K562 (cell line): ENCODE measurements around the gene PYROXD2. TPM values are rescaled to one million over a fixed set of nuclear protein-coding genes. Genes with fewer than 3 reads are reported as not detected.

Source experiments
- ATAC-seq: fragments of 200-7000 bp; cut with Tn5 transposase; 3 replicates; pipeline ENCODE4 v1.9.1; 2020; ENCODE audit warnings: moderate library complexity
- BruUV-seq: library from RNA; stranded (reverse); fragments of 400-500 nt; replicated peaks from 2 replicates; lab custom pipeline; 2021; lab: Mats Ljungman, UMichigan
- CTCF ChIA-PET: fragments of 300-600 bp; formaldehyde crosslinking; extraction: SDS; loops from one replicate; lab custom pipeline; 2021; ENCODE audit warnings: low intra/inter-chr PET ratio; lab: Yijun Ruan, JAX
- POLR2A ChIA-PET: fragments of 300-600, 350-650 bp; sonication (Branson Sonifier 250); formaldehyde crosslinking; extraction: SDS; loops from one replicate; lab custom pipeline; 2021; ENCODE audit warnings: antibody characterized with exemption, inconsistent platforms; lab: Yijun Ruan, JAX
- DNase-seq, 4 experiments: peaks; one replicate each; pipeline versions ENCODE4 v3.0.0 to v3.0.0-alpha.2; 2011 to 2018; ENCODE audit warnings: low spot score in 3 of 4, mixed read lengths in 3 of 4; ENCODE audit errors: extremely low read depth in 1 of 4
- FAIRE-seq: peaks from 2 replicates; lab custom pipeline; 2011; peaks lifted over from hg19 to GRCh38; lab: Jason Lieb, UNC
- H2AFZ ChIP-seq: 2 replicates; pipeline ENCODE4 v1.6.0; 2011; ENCODE audit warnings: low read depth, low read length, control low read depth, inconsistent platforms
- H3K27ac ChIP-seq: fragments of 200-600 bp; 3 replicates; pipeline ENCODE4 v1.8.0; 2011; ENCODE audit warnings: low read depth, mild to moderate bottlenecking, control low read depth, inconsistent platforms, low read length, moderate library complexity, mixed read lengths; ENCODE audit errors: extremely low read depth
- H3K27me3 ChIP-seq, 2 experiments: fragments of 300-600 bp in 1 of 2; 2 replicates in 1 of 2; 3 replicates in 1 of 2; pipeline versions ENCODE4 v1.6.0 to v1.8.0; 2011; ENCODE audit warnings: inconsistent platforms in 2 of 2, low read length in 2 of 2, mild to moderate bottlenecking in 1 of 2, mixed read lengths in 1 of 2, moderate library complexity in 1 of 2; ENCODE audit not compliant: control insufficient read depth in 2 of 2, insufficient read depth in 2 of 2
- H3K36me3 ChIP-seq: fragments of 300-600 bp; 3 replicates; pipeline ENCODE4 v1.8.0; 2011; ENCODE audit warnings: mild to moderate bottlenecking, low read length, inconsistent platforms; ENCODE audit not compliant: control insufficient read depth, insufficient read depth
- H3K4me1 ChIP-seq, 2 experiments: fragments of 200-600 bp in 1 of 2; replicated peaks in 1 of 2; 2 replicates in 1 of 2; 3 replicates in 1 of 2; pipeline versions ENCODE4 v1.5.1 to v1.8.0; 2011; ENCODE audit warnings: inconsistent platforms in 2 of 2, low read length in 2 of 2, mild to moderate bottlenecking in 1 of 2, mixed read lengths in 1 of 2, moderate library complexity in 1 of 2; ENCODE audit not compliant: control insufficient read depth in 2 of 2, insufficient read depth in 2 of 2
- H3K4me2 ChIP-seq: 2 replicates; pipeline ENCODE4 v1.6.1; 2011; ENCODE audit warnings: low read length, control low read depth, inconsistent platforms, mixed read lengths; ENCODE audit not compliant: insufficient read depth
- H3K4me3 ChIP-seq: fragments of 200-600 bp; sonication (generic), shearing (Covaris generic); 2 replicates; pipeline ENCODE4 v1.5.1; 2016; ENCODE audit warnings: control low read depth, inconsistent platforms
- H3K79me2 ChIP-seq: fragments of 200-600 bp; 3 replicates; pipeline ENCODE4 v1.8.0; 2011; ENCODE audit warnings: low read length, inconsistent platforms; ENCODE audit not compliant: control insufficient read depth, insufficient read depth
- H3K9ac ChIP-seq, 2 experiments: 2 replicates each; pipeline versions ENCODE4 v1.6.0 to v1.6.1; 2011; ENCODE audit warnings: low read depth in 2 of 2, low read length in 2 of 2, control low read depth in 1 of 2, inconsistent platforms in 1 of 2, mild to moderate bottlenecking in 1 of 2, mixed read lengths in 1 of 2; ENCODE audit not compliant: insufficient read depth in 1 of 2
- H3K9me1 ChIP-seq: one replicate; pipeline ENCODE4 v1.6.0; 2011; ENCODE audit warnings: inconsistent platforms, mild to moderate bottlenecking, low read length, moderate library complexity; ENCODE audit not compliant: control insufficient read depth, insufficient read depth
- H3K9me3 ChIP-seq: replicated peaks from 2 replicates; pipeline ENCODE4 v1.5.1; 2011; ENCODE audit warnings: low read depth, low read length, inconsistent platforms; ENCODE audit not compliant: control insufficient read depth, insufficient read depth
- H4K20me1 ChIP-seq: replicated peaks from 2 replicates; pipeline ENCODE4 v1.6.1; 2011; ENCODE audit warnings: low read length, inconsistent platforms, mixed read lengths; ENCODE audit not compliant: control insufficient read depth, insufficient read depth
- CBX8 ChIP-seq: fragments of 200-600 bp; sonication (generic); IDR thresholded peaks from 2 replicates; pipeline ENCODE4 v1.6.1; 2012; ENCODE audit warnings: borderline replicate concordance, mixed run types, low read depth, mild to moderate bottlenecking, moderate library complexity, mixed read lengths, low read length, control low read depth, inconsistent platforms; ENCODE audit not compliant: poor library complexity, severe bottlenecking; ENCODE audit errors: extremely low read depth
- EGR1 ChIP-seq: fragments of 450-650 bp; conservative IDR thresholded peaks from 2 replicates; pipeline ENCODE4 v1.6.1; 2017; ENCODE audit warnings: mild to moderate bottlenecking
- HDAC2 ChIP-seq: fragments of 450-650 bp; IDR thresholded peaks from 2 replicates; pipeline ENCODE4 v1.6.1; 2016; ENCODE audit warnings: mild to moderate bottlenecking
- KAT8 ChIP-seq: fragments of 450-650 bp; IDR thresholded peaks from 2 replicates; pipeline ENCODE4 v1.6.1; 2016; ENCODE audit warnings: low read depth, mild to moderate bottlenecking
- MAFK ChIP-seq: IDR thresholded peaks from 2 replicates; pipeline ENCODE4 v1.6.1; 2011; ENCODE audit warnings: low read length, improper control_type of control experiment
- MTF1 ChIP-seq: fragments of 250-450 bp; sonication (Bioruptor Pico); IDR thresholded peaks from 2 replicates; pipeline ENCODE4 v1.9.0; 2021; ENCODE audit warnings: moderate library complexity, mild to moderate bottlenecking, inconsistent platforms, borderline replicate concordance
- NCOA2 ChIP-seq, 2 experiments: fragments of 450-650 bp; IDR thresholded peaks; 2 replicates each; pipeline ENCODE4 v1.6.1; 2018; ENCODE audit warnings: mild to moderate bottlenecking in 2 of 2, moderate library complexity in 1 of 2; ENCODE audit not compliant: partially characterized antibody in 2 of 2
- NR2C2 ChIP-seq, 2 experiments: fragments of 200-800 bp in 1 of 2; sonication (Bioruptor generic) in 1 of 2; sonication (generic) in 1 of 2; formaldehyde crosslinking in 1 of 2; IDR thresholded peaks; 2 replicates each; pipeline versions ENCODE4 v1.6.1 to v1.8.0; 2016 to 2022; ENCODE audit warnings: mild to moderate bottlenecking in 1 of 2, missing compliant biosample characterization in 1 of 2, missing genetic modification characterization in 1 of 2, missing genetic modification reagents in 1 of 2
- POLR2AphosphoS5 ChIP-seq: IDR thresholded peaks from 2 replicates; pipeline ENCODE4 v1.6.1; 2011; ENCODE audit warnings: mild to moderate bottlenecking, low read depth, low read length, moderate library complexity; ENCODE audit not compliant: control insufficient read depth, insufficient read depth
- POLR2B ChIP-seq: fragments of 450-650 bp; IDR thresholded peaks from 2 replicates; pipeline ENCODE4 v1.6.1; 2018; ENCODE audit warnings: low read depth; ENCODE audit not compliant: partially characterized antibody
- PTTG1 ChIP-seq: fragments of 450-650 bp; IDR thresholded peaks from 2 replicates; pipeline ENCODE4 v1.6.1; 2016; ENCODE audit warnings: low read depth, mild to moderate bottlenecking, missing genetic modification characterization, missing compliant biosample characterization
- SP1 ChIP-seq: sonication (generic); formaldehyde crosslinking; IDR thresholded peaks from 2 replicates; pipeline ENCODE4 v1.8.1; 2022; ENCODE audit warnings: mild to moderate bottlenecking, missing genetic modification reagents
- TEAD2 ChIP-seq: fragments of 450-650 bp; IDR thresholded peaks from 2 replicates; pipeline ENCODE4 v1.6.1; 2016; ENCODE audit warnings: missing genetic modification characterization, control low read depth, missing compliant biosample characterization
- ZNF282 ChIP-seq: sonication (generic); formaldehyde crosslinking; IDR thresholded peaks from 2 replicates; pipeline ENCODE4 v1.8.1; 2023; ENCODE audit warnings: missing genetic modification reagents
- WGBS: fragments of 100-300 bp; shearing (Covaris generic); methylation state at CpG from one replicate; pipeline ENCODE4 v1.1.6; 2016; ENCODE audit warnings: low coverage, mixed read lengths; ENCODE audit not compliant: insufficient coverage; ENCODE audit errors: missing lambda C conversion rate; 5-methylcytosine and 5-hydroxymethylcytosine counted together
- in situ Hi-C: fragments of 300-500 bp; cut with MboI; formaldehyde crosslinking; loops from 4 replicates; pipeline ENCODE4 v1.15.0; 2018; ENCODE audit warnings: inconsistent platforms, mixed read lengths
- intact Hi-C: fragments of 100-400 bp; cut with micrococcal nuclease; formaldehyde crosslinking; loops from 2 replicates; pipeline ENCODE4 v1.14.2; 2022
- polyA plus RNA-seq, 8 experiments: library from polyadenylated mRNA; depleted of rRNA in 4 of 8; stranded (reverse) in 5 of 8; unstranded in 3 of 8; fragments of >200 nt; fragmentation: Nextera tagmentation in 2 of 8; fragmentation: Illumina TruSeq in 1 of 8; extraction: Ambion mirVana in 2 of 8; extraction: Trizol in 1 of 8; gene quantifications; 2 replicates each; pipeline versions ENCODE4 v1.2.1 to v1.2.3, GENCODE V29; 2011 to 2014; ENCODE audit warnings: inconsistent platforms in 1 of 8, missing spikeins in 1 of 8
- total RNA-seq, 7 experiments: library from RNA; depleted of rRNA in 6 of 7; stranded (reverse); fragments of >200 nt in 6 of 7; fragmentation: Illumina TruSeq in 2 of 7; extraction: Trizol in 2 of 7; gene quantifications; 2 replicates each; pipeline versions ENCODE4 v1.2.1 to v1.2.3, GENCODE V29; 2011 to 2021; ENCODE audit warnings: low replicate concordance in 1 of 7
- TF ChIP-seq, protein P1 (sequence below): sonication (generic); formaldehyde crosslinking; IDR thresholded peaks from 2 replicates; pipeline ENCODE4 v1.8.0; 2022; ENCODE audit warnings: mild to moderate bottlenecking, missing genetic modification reagents
- TF ChIP-seq, protein P2 (sequence below): fragments of 450-650 bp; IDR thresholded peaks from 2 replicates; pipeline ENCODE4 v1.6.1; 2016; ENCODE audit warnings: low read depth, mild to moderate bottlenecking, moderate library complexity

PYROXD2 gene
- total and polyA plus RNA-seq, 9 of the 15 experiments (the other 6 are each of a cell fraction or from before 2014, with no cell fraction given): 0.14 to 1.4 (median 0.58) TPM

DNA sequence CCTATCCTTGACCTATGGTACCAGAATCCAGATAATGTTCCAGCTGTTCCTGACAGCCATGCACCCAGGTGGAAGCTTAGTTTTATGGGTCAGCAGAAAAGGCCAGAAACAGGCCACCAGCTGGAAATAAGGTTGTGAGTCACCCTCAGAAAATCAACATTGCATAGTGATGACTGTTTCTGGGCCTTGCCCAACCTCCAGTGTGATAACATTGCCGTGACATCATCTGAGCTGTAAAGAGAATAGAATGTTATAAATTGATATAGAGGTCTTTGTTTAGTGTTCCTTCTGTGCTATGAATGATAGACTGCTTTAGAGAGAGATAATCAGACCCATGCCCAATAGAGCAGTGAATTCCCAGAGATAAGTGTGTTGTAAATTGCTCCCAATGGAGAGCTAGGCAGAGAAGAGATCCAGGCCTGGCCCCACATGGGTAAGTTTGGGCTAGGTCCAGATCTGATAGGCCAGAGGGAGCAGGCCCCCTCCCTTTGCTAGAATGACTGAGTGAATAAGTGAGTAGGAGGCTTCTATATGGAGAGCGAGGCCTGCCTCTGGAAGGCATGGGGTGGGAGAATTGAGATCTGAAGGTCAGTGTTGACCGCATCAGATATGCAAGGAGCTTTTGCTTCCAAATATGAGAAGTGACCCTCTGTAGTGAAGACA, 46.0 kb upstream of the PYROXD2 start:
- DNase-seq (peak; percentile 79 to 92 (median 84)), ATAC-seq (peak; percentile 81), FAIRE-seq (peak; percentile 94)
- Histone ChIP-seq H3K4me2 (peak overlapping the region; percentile 49), H3K9me3 (no peaks in the 10 kb centered on the region), H2AFZ (peak overlapping the region; percentile 72; the same call in 1 of the 2 replicates), H3K4me3 (no peak overlapping the region), H3K79me2 (no peaks in the 10 kb centered on the region), H4K20me1 (no peaks in the 10 kb centered on the region), H3K27me3 (no peaks in the 10 kb centered on the region), H3K9ac (peak overlapping the region in 1 of 2 experiments; percentile 63; a peak in 2 of 4 replicates), H3K36me3 (no peaks in the 10 kb centered on the region), H3K9me1 (no peaks in the 10 kb centered on the region), H3K4me1 (peaks cover 46 to 75% of the 10 kb centered on the region in 2 experiments), H3K27ac (peak overlapping the region; percentile 95)
- in situ Hi-C loops: loop anchor here (10.0 kb wide), 1 partner anchor 584 kb away; no protein-coding TSS in a partner anchor
- WGBS: 0% methylated on average over 2 of the region's 3 CpGs
- intact Hi-C loops: loop anchor here (10.0 kb wide), 2 partner anchors 284 to 454 kb away; no protein-coding TSS in a partner anchor
- ChIA-PET POLR2A (interaction anchor here (0.6 to 1.0 kb wide), 4 partner anchors 13 to 959 kb away, joined by 3 read pairs; partner anchors contain the start of gene HPS1), CTCF (no interaction called here)
- no TSS peak for BruUV-seq
- TF ChIP-seq MAFK (peak; percentile 79), HDAC2 (peak; percentile 88; the same call in 1 of the 2 replicates), TEAD2 (tag) (0 out of 2 replicates have a peak, but pooled peaks have one; percentile 33), EGR1 (peak; percentile 58; the same call in 1 of the 2 replicates), NR2C2 (CRISPR knock-in tag; IDR thresholded peaks at IDR 0.05) (no peak), NR2C2 (tag; IDR thresholded peaks at IDR 0.05) (peak; percentile 75), MTF1 (CRISPR knock-in tag) (no peak), PTTG1 (no peak), NCOA2 (IDR thresholded peaks at IDR 0.05; ENCODE audit: partially characterized antibody in 2 of 2) (peak; percentile 55 to 62), KAT8 (no peak), CBX8 (no peak), SP1 (CRISPR knock-in tag) (no peak; the same call in 1 of the 2 replicates), ZNF282 (CRISPR knock-in tag) (no peak), POLR2AphosphoS5 (peak; percentile 77), POLR2B (no peak)
- TF ChIP-seq, protein P1, sequence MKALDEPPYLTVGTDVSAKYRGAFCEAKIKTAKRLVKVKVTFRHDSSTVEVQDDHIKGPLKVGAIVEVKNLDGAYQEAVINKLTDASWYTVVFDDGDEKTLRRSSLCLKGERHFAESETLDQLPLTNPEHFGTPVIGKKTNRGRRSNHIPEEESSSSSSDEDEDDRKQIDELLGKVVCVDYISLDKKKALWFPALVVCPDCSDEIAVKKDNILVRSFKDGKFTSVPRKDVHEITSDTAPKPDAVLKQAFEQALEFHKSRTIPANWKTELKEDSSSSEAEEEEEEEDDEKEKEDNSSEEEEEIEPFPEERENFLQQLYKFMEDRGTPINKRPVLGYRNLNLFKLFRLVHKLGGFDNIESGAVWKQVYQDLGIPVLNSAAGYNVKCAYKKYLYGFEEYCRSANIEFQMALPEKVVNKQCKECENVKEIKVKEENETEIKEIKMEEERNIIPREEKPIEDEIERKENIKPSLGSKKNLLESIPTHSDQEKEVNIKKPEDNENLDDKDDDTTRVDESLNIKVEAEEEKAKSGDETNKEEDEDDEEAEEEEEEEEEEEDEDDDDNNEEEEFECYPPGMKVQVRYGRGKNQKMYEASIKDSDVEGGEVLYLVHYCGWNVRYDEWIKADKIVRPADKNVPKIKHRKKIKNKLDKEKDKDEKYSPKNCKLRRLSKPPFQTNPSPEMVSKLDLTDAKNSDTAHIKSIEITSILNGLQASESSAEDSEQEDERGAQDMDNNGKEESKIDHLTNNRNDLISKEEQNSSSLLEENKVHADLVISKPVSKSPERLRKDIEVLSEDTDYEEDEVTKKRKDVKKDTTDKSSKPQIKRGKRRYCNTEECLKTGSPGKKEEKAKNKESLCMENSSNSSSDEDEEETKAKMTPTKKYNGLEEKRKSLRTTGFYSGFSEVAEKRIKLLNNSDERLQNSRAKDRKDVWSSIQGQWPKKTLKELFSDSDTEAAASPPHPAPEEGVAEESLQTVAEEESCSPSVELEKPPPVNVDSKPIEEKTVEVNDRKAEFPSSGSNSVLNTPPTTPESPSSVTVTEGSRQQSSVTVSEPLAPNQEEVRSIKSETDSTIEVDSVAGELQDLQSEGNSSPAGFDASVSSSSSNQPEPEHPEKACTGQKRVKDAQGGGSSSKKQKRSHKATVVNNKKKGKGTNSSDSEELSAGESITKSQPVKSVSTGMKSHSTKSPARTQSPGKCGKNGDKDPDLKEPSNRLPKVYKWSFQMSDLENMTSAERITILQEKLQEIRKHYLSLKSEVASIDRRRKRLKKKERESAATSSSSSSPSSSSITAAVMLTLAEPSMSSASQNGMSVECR (CRISPR knock-in tag): peak; percentile 76
- TF ChIP-seq, protein P2, sequence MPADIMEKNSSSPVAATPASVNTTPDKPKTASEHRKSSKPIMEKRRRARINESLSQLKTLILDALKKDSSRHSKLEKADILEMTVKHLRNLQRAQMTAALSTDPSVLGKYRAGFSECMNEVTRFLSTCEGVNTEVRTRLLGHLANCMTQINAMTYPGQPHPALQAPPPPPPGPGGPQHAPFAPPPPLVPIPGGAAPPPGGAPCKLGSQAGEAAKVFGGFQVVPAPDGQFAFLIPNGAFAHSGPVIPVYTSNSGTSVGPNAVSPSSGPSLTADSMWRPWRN: peak; percentile 87
